Lung (tissue), 12 donors: ENCODE measurements around the gene ITPK1. TPM values are rescaled to one million over a fixed set of nuclear protein-coding genes. Genes with fewer than 3 reads are reported as not detected.

Experiments
- ATAC-seq: fragments of 200-7000 bp; cut with Tn5 transposase; one replicate; pipeline ENCODE4 v1.9.1; 2020; ENCODE audit warnings: moderate number of reproducible peaks; ENCODE audit not compliant: insufficient read depth, low FRiP score
- DNase-seq, 3 donors: peaks; one replicate each; pipeline ENCODE4 v3.0.0-alpha.2; 2013 to 2017
- H3K27ac ChIP-seq, 2 donors: one replicate each; pipeline ENCODE4 v1.5.1; 2013; ENCODE audit warnings: mild to moderate bottlenecking in 2 of 2, moderate library complexity in 2 of 2, control low read depth in 1 of 2, inconsistent platforms in 1 of 2, low read depth in 1 of 2, low read length in 1 of 2
- H3K27me3 ChIP-seq, 3 donors: one replicate each; pipeline ENCODE4 v1.5.1; 2013; ENCODE audit warnings: low read length in 2 of 3; ENCODE audit not compliant: control insufficient read depth in 3 of 3, insufficient read depth in 3 of 3
- H3K36me3 ChIP-seq, 4 donors: one replicate each; pipeline ENCODE4 v1.5.1; 2013; ENCODE audit warnings: low read length in 4 of 4, mild to moderate bottlenecking in 1 of 4, moderate library complexity in 1 of 4; ENCODE audit not compliant: control insufficient read depth in 4 of 4, insufficient read depth in 4 of 4
- H3K4me1 ChIP-seq, 5 donors: one replicate each; pipeline ENCODE4 v1.5.1; 2013; ENCODE audit warnings: low read length in 5 of 5, mild to moderate bottlenecking in 2 of 5, moderate library complexity in 1 of 5; ENCODE audit not compliant: control insufficient read depth in 5 of 5, insufficient read depth in 5 of 5
- H3K4me3 ChIP-seq: one replicate; pipeline ENCODE4 v1.5.1; 2013; ENCODE audit warnings: mild to moderate bottlenecking, control low read depth, moderate library complexity
- H3K9ac ChIP-seq, 2 donors: one replicate each; pipeline ENCODE4 v1.5.1; 2013; ENCODE audit warnings: low read length in 2 of 2, control low read depth in 1 of 2; ENCODE audit not compliant: insufficient read depth in 1 of 2
- H3K9me3 ChIP-seq, 4 donors: one replicate each; pipeline ENCODE4 v1.5.1; 2013; ENCODE audit warnings: low read length in 3 of 4, mild to moderate bottlenecking in 1 of 4, moderate library complexity in 1 of 4; ENCODE audit not compliant: control insufficient read depth in 4 of 4, insufficient read depth in 3 of 4
- WGBS, 2 donors: extraction: QIAGEN DNeasy Blood & Tissue Kit; methylation state at CpG; one replicate each; pipeline ENCODE4 v1.1.7; 2013; 5-methylcytosine and 5-hydroxymethylcytosine counted together
- polyA plus RNA-seq, 2 donors: library from polyadenylated mRNA; stranded (reverse); fragments of 200-250 nt; gene quantifications; one replicate each; pipeline ENCODE4 v1.2.1, GENCODE V29; 2013
- total RNA-seq, 2 donors: library from RNA; depleted of rRNA in 1 of 2; stranded (reverse); fragments of >200 nt in 1 of 2; gene quantifications; one replicate each; pipeline ENCODE4 v1.2.1, GENCODE V29; 2014 to 2021
- TF ChIP-seq, protein P1 (sequence below): IDR thresholded peaks from 2 replicates; pipeline ENCODE4 v1.5.1; 2012; ENCODE audit warnings: mild to moderate bottlenecking; ENCODE audit errors: control extremely low read depth, extremely low read depth
- donor health status: control.
- donor health status: control.
- donor health status: Bipolar disorder and iron deficiency.
- donor health status: healthy.
- donor health status: DM: yes; HTN: yes; CAD: no.

ITPK1 gene
- total and polyA plus RNA-seq, 4 donors, result 17.5 to 99.4 (median 45.3) TPM

DNA sequence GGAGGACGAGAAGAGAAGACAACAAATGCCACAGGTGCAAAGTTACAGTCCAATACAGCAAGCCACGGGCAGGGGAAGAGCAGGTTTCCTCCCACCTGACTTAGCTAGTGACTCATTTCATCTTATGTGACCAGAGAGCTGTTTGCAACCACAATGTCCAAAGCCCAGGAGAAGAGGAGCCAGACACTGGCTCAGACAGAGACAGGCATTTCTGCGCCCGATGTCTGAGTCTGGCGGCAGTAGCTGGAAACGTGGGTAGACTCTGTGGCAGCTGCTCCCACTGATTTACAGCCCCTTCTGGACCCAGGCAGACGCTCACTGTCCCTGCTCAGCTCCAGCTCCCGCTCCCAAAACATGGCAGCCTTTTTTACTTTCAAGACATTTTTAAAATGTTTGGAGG is 132.8 kb downstream of the ITPK1 start:
- no peaks in the 10 kb centered on the region for H3K27me3 ChIP-seq
- 95 to 96% methylated on average over 8 of the region's 8 CpGs for WGBS, 2 donors
- DNase-seq, result no peak

DNA sequence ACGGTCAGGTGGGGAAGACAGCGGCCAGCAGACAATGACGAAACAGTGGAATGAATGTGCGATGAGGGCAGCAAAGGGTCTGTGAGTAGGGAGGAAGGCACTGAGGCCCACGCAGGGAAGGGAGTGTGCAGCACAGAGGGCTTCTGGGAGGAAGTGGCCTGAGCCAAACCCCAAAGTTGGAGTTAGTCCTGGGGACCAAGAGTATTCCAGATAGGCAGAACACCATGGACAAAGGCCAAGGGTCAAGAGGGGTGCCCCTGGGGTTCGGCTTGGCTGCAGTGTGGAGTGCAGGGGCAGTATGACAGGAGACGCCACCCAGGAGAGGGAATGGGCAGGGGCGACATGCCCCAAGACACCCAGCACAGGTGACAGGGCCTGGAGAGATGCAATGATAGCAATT is 134.0 kb downstream of the ITPK1 start:
- no peak for ATAC-seq
- H3K27me3 ChIP-seq, result no peaks in the 10 kb centered on the region
- no peak overlapping the region for H3K27ac ChIP-seq
- H3K9me3 ChIP-seq, result peaks cover 0 to 7% (median 2%) of the 10 kb centered on the region in 4 donors
- no peak overlapping the region for H3K4me3 ChIP-seq
- H3K36me3 ChIP-seq, result peaks cover 0 to 6% (median 2%) of the 10 kb centered on the region in 4 donors
- 98% methylated on average over 8 of the region's 8 CpGs for WGBS, 2 donors
- H3K9ac ChIP-seq, result no peak overlapping the region
- no peak for DNase-seq
- TF ChIP-seq, protein P1, sequence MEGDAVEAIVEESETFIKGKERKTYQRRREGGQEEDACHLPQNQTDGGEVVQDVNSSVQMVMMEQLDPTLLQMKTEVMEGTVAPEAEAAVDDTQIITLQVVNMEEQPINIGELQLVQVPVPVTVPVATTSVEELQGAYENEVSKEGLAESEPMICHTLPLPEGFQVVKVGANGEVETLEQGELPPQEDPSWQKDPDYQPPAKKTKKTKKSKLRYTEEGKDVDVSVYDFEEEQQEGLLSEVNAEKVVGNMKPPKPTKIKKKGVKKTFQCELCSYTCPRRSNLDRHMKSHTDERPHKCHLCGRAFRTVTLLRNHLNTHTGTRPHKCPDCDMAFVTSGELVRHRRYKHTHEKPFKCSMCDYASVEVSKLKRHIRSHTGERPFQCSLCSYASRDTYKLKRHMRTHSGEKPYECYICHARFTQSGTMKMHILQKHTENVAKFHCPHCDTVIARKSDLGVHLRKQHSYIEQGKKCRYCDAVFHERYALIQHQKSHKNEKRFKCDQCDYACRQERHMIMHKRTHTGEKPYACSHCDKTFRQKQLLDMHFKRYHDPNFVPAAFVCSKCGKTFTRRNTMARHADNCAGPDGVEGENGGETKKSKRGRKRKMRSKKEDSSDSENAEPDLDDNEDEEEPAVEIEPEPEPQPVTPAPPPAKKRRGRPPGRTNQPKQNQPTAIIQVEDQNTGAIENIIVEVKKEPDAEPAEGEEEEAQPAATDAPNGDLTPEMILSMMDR, result no peak
- peaks cover 0 to 10% (median 4%) of the 10 kb centered on the region in 5 donors for H3K4me1 ChIP-seq

More for the DNA sequence above, 132.8 kb downstream of the ITPK1 start:
- peaks cover 0 to 6% (median 2%) of the 10 kb centered on the region in 4 donors for H3K9me3 ChIP-seq
- no peaks in the 10 kb centered on the region for H3K36me3 ChIP-seq
- TF ChIP-seq, protein P1, result no peak
- H3K9ac ChIP-seq, result no peak overlapping the region
- H3K27ac ChIP-seq, result no peak overlapping the region
- H3K4me1 ChIP-seq, result peaks cover 0 to 11% (median 4%) of the 10 kb centered on the region in 5 donors
- ATAC-seq, result no peak
- H3K4me3 ChIP-seq, result no peak overlapping the region

DNA sequence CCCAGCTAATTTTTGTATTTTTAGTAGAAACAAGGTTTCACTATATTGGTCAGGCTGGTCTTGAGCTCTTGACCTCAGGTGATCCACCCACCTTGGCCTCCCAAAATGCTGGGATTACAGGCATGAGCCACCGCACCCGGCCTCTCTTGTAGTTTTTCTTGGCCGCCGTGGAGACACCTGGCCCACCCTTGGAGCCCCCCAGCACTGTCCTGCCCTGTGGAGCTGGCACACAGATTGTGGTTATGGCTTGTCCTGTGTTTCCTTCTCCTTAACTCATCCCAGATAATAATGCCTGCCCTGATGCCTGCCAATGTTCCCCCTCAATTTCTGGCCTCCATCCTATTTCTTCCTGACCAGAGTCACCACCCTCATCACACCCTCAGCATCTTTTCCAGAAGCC is 134.9 kb downstream of the ITPK1 start:
- Histone ChIP-seq H3K4me1 (peaks cover 0 to 3% (median 0%) of the 10 kb centered on the region in 5 donors), H3K9ac (no peak overlapping the region), H3K36me3 (peaks cover 0 to 6% (median 5%) of the 10 kb centered on the region in 4 donors), H3K27ac (no peak overlapping the region), H3K9me3 (peaks cover 0 to 12% (median 2%) of the 10 kb centered on the region in 4 donors), H3K27me3 (no peaks in the 10 kb centered on the region), H3K4me3 (no peak overlapping the region)
- no peak for DNase-seq
- ATAC-seq, result no peak
- WGBS, 2 donors, result 96 to 98% methylated on average over 4 of the region's 4 CpGs
- TF ChIP-seq, protein P1, result no peak
